Cardiac muscle cell (in vitro differentiated cells and primary cell): ENCODE data around the gene CEACAM3. TPM values are rescaled to one million over a fixed set of nuclear protein-coding genes. Genes with fewer than 3 reads are reported as not detected.

Experiments
- DNase-seq, 2 donors: peaks; one replicate each; pipeline versions ENCODE4 v3.0.0 to v3.0.0-alpha.2; 2010 to 2017; ENCODE audit warnings: low read depth in 1 of 2, low spot score in 1 of 2
- H3K27ac ChIP-seq: fragments of 200-600 bp; sonication (generic); 2 replicates; pipeline ENCODE4 v1.5.1; 2016
- H3K27me3 ChIP-seq: fragments of 200-600 bp; sonication (generic); 2 replicates; pipeline ENCODE4 v1.6.0; 2016; ENCODE audit warnings: control low read depth
- H3K36me3 ChIP-seq: fragments of 200-600 bp; sonication (generic); 2 replicates; pipeline ENCODE4 v1.5.1; 2016; ENCODE audit warnings: control low read depth
- H3K4me1 ChIP-seq: fragments of 200-600 bp; sonication (generic); 2 replicates; pipeline ENCODE4 v1.8.1; 2017; ENCODE audit warnings: low read depth, mild to moderate bottlenecking, mixed run types
- H3K4me3 ChIP-seq: fragments of 200-600 bp; sonication (generic); 2 replicates; pipeline ENCODE4 v1.5.1; 2016; ENCODE audit warnings: mild to moderate bottlenecking
- H3K9me3 ChIP-seq: fragments of 200-600 bp; sonication (generic); 2 replicates; pipeline ENCODE4 v1.5.1; 2017; ENCODE audit warnings: low read depth, mild to moderate bottlenecking, control low read depth
- CTCF ChIP-seq: IDR thresholded peaks from 2 replicates; pipeline ENCODE4 v1.5.1; 2012; ENCODE audit warnings: low read depth, mild to moderate bottlenecking, low read length
- polyA plus RNA-seq: library from polyadenylated mRNA; unstranded; fragments of >200 nt; fragmentation: Nextera tagmentation; extraction: Ambion mirVana; gene quantifications from 2 replicates; pipeline ENCODE4 v1.2.1, GENCODE V29; 2016
- total RNA-seq: library from RNA; depleted of rRNA; stranded (reverse); fragments of >200 nt; gene quantifications from 2 replicates; pipeline ENCODE4 v1.2.3, GENCODE V29; 2016

The CEACAM3 gene
- total and polyA plus RNA-seq, 2 experiments from 2014 or later, result not detected

DNA sequence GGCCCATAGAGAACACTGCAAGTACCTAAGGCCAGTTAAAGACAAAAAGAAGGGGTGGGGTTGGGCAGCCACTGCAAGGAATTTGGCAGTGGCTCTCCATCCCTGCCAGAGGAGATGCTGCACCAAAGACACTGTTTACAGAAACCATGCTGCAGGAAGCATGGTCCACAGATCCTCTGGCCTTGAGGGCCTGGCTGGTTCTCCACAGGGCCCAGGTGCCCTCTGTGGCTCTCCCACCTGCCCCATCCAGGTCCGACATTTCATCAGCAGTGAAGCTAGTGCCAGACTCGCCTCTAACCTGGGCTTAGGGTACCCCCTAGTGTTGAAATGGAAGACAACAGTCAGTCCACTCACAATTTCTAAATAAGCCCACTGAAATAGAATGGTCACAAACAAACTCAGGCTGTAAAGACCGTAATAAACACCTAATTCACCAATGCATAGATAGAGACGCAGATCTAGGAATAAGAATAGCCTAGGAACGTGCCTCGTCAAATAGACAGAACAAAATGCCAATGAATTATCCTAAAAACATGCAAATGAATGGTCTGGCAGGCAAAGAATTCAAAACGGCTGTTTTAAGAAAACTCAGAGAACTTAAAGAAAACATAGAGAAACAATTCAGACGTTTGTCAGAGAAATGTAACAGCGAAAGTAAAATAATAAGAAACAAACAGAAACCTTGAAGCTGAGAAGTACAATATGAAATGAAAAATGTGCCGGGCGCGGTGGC lies 24.8 kb downstream of the CEACAM3 start:
- peak; percentile 62 for TF ChIP-seq CTCF
- Histone ChIP-seq H3K36me3 (no peaks in the 10 kb centered on the region), H3K9me3 (no peaks in the 10 kb centered on the region), H3K4me3 (no peak overlapping the region), H3K27ac (no peak overlapping the region), H3K27me3 (no peaks in the 10 kb centered on the region), H3K4me1 (no peaks in the 10 kb centered on the region)
- DNase-seq, result peak in 1 of 2 donors; percentile 40

DNA sequence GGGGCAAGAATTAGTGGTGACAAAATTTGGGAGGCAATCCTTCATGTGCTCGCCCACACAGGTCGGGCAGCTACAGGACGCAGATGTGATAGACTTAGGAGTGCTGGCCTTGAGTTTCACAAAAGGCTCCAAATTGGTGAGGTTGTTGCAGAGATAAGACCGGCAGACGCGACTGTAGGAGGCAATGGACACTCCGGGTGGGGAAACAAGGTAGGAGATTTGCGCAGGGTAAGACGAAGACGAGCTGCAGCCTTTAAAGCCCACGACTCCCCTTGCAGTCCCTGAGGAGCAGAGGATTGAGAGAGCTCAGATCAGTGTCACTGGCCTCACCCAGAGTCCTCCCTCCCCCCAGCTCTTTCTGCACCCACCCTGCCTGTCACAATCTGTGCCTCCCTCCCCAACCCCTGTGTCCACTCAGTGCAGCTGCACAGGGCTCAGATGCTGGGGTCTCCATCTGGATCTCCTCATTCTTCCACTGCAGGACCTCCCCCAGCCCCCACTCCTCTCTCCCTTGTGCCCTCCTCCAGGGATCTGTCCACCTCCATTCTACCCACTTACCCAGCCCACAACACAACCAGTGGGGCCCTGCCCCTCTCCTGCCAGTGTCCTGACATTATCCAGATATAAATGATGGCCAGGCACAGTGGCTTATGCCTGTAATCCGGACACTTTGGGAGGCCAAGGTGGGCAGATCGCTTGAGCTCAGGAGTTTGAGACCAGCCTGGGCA lies 41.8 kb downstream of the CEACAM3 start:
- no peaks in the 10 kb centered on the region for H3K27me3 ChIP-seq
- no peak for TF ChIP-seq CTCF
- H3K27ac ChIP-seq, result no peak overlapping the region
- no peaks in the 10 kb centered on the region for H3K4me1 ChIP-seq
- no peak for DNase-seq
- H3K9me3 ChIP-seq, result no peaks in the 10 kb centered on the region
- no peaks in the 10 kb centered on the region for H3K36me3 ChIP-seq
- H3K4me3 ChIP-seq, result no peak overlapping the region

DNA sequence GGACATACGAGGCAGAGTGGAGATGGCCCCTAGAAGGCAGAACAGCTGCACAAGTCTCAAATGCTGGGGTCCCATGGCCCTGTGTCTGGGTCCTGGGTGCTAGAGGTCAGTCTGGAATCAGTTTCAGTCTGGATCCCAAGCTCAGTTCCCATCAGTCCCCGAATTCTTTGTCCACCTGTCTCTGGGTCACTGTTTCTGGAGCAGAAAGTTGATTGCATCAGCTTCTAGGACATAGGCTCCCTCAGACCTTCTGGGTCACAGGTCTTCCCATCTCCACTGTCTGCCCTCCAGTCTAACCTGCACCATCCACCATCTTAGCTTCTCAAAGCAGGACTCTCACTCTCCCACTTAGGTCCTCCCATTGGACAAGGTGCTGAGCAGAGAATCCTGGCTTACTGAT lies 42.8 kb downstream of the CEACAM3 start:
- H3K4me1 ChIP-seq, result no peaks in the 10 kb centered on the region
- H3K27ac ChIP-seq, result no peak overlapping the region
- DNase-seq, result no peak
- no peaks in the 10 kb centered on the region for H3K9me3 ChIP-seq
- no peaks in the 10 kb centered on the region for H3K36me3 ChIP-seq
- H3K4me3 ChIP-seq, result no peak overlapping the region
- H3K27me3 ChIP-seq, result no peaks in the 10 kb centered on the region
- no peak for TF ChIP-seq CTCF

DNA sequence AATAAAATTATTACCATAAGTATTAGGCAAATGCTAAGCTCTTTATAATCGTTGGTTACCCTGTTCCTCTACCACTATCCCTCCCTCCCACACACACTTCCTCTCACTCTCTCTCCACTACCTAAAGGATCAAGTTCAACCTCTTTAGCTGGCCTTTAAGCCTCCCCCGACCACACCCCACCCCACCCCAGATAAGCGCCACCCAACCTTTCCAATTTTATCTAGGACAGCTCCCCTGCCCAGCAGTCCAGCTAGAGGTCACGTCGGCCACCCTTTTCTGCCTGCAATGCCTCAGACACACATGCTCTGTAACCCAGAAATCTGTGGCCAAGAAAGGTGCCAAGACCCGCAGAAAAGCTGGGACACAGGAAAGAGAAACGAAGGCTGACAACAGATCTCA lies 47.0 kb downstream of the CEACAM3 start:
- Histone ChIP-seq H3K27ac (no peak overlapping the region), H3K36me3 (no peaks in the 10 kb centered on the region), H3K27me3 (no peaks in the 10 kb centered on the region), H3K4me3 (no peak overlapping the region), H3K9me3 (no peaks in the 10 kb centered on the region), H3K4me1 (no peaks in the 10 kb centered on the region)
- no peak for TF ChIP-seq CTCF
- DNase-seq, result no peak

GRCh38 chr19:41844601-41845000 lies 48.2 kb downstream of the CEACAM3 start, which contains the start of gene LYPD4:
Gene LYPD4 (minus strand): TSS chr19:41844683. CDS start chr19:41839285, 5,398 bp downstream.
- H3K36me3 ChIP-seq, result no peaks in the 10 kb centered on the region
- no peak for TF ChIP-seq CTCF

GRCh38 chr19:41845001-41845050 lies 48.4 kb downstream of the CEACAM3 start, which contains the start of gene DMRTC2:
Gene DMRTC2 (plus strand): TSS chr19:41845042. CDS start chr19:41847429, 2,387 bp downstream.
- TF ChIP-seq CTCF, result no peak
- Histone ChIP-seq H3K36me3 (no peaks in the 10 kb centered on the region), H3K27ac (no peak within 1 kb of the TSS), H3K9me3 (no peaks in the 10 kb centered on the region), H3K4me3 (no peak within 1 kb of the TSS), H3K4me1 (no peaks in the 10 kb centered on the region), H3K27me3 (no peaks in the 10 kb centered on the region)
- DNase-seq, result no peak

More at GRCh38 chr19:41844601-41845000, 48.2 kb downstream of the CEACAM3 start, which contains the start of gene LYPD4:
- H3K4me3 ChIP-seq, result no peak within 1 kb of the TSS
- no peaks in the 10 kb centered on the region for H3K27me3 ChIP-seq
- no peak within 1 kb of the TSS for H3K27ac ChIP-seq
- no peaks in the 10 kb centered on the region for H3K9me3 ChIP-seq
- H3K4me1 ChIP-seq, result no peaks in the 10 kb centered on the region
- no peak for DNase-seq
